ENCODE results near the gene STX17. TPM values are rescaled to one million over a fixed set of nuclear protein-coding genes. Genes with fewer than 3 reads are reported as not detected.

STX17 gene
- total and polyA plus RNA-seq, 2 experiments from 2014 or later, result 17.6 to 26.7 TPM

- no peak overlapping the region for H3K27ac ChIP-seq
- H3K9me2 ChIP-seq (replicated peaks; ENCODE audit: insufficient read depth), result no peaks in the 10 kb centered on the region
- peaks cover 12% of the 10 kb centered on the region for H3K9me3 ChIP-seq (ENCODE audit: low read depth)
- no peak overlapping the region for H2AFZ ChIP-seq
- no peaks in the 10 kb centered on the region for H4K20me1 ChIP-seq (ENCODE audit: insufficient read depth, poor library complexity, severe bottlenecking)
- no peaks in the 10 kb centered on the region for H3K36me3 ChIP-seq (replicated peaks; ENCODE audit: insufficient read depth, low read depth)
- no peak overlapping the region for H3K4me2 ChIP-seq
- no peaks in the 10 kb centered on the region for H3K4me1 ChIP-seq (ENCODE audit: insufficient read depth)
- no peak overlapping the region for H3K4me3 ChIP-seq
- peaks cover 5% of the 10 kb centered on the region for H3K79me2 ChIP-seq
- H3K27me3 ChIP-seq, result no peaks in the 10 kb centered on the region
- DNase-seq (ENCODE audit: low spot score), result no peak
- TF ChIP-seq CTCF (IDR thresholded peaks at IDR 0.05; ENCODE audit: poor library complexity) (no peak), EZH2 (IDR thresholded peaks at IDR 0.05; ENCODE audit: borderline replicate concordance) (no peak), EZH2phosphoT487 (IDR thresholded peaks at IDR 0.05; ENCODE audit: low read depth, severe bottlenecking, unreplicated experiment) (no peak)
Measured at GRCh38 chr9:99922711-99923030, 16.2 kb downstream of the STX17 start.

GRCh38 chr9:99925541-99925940, 19.1 kb downstream of the STX17 start:
- Histone ChIP-seq H3K27ac (no peak overlapping the region), H4K20me1 (ENCODE audit: insufficient read depth, poor library complexity, severe bottlenecking) (no peaks in the 10 kb centered on the region), H3K4me2 (no peak overlapping the region), H3K27me3 (no peaks in the 10 kb centered on the region), H3K79me2 (peaks cover 3% of the 10 kb centered on the region), H3K4me1 (ENCODE audit: insufficient read depth) (no peaks in the 10 kb centered on the region), H3K9me3 (ENCODE audit: low read depth) (peaks cover 12% of the 10 kb centered on the region), H3K4me3 (no peak overlapping the region), H2AFZ (no peak overlapping the region), H3K9me2 (replicated peaks; ENCODE audit: insufficient read depth) (no peaks in the 10 kb centered on the region), H3K36me3 (replicated peaks; ENCODE audit: insufficient read depth, low read depth) (no peaks in the 10 kb centered on the region)
- TF ChIP-seq EZH2phosphoT487 (IDR thresholded peaks at IDR 0.05; ENCODE audit: low read depth, severe bottlenecking, unreplicated experiment), result no peak
- 96% methylated on average over 4 of the region's 4 CpGs for WGBS (ENCODE audit: low lambda C conversion rate, missing lambda C conversion rate)
- no peak for DNase-seq (ENCODE audit: low spot score)

DNA sequence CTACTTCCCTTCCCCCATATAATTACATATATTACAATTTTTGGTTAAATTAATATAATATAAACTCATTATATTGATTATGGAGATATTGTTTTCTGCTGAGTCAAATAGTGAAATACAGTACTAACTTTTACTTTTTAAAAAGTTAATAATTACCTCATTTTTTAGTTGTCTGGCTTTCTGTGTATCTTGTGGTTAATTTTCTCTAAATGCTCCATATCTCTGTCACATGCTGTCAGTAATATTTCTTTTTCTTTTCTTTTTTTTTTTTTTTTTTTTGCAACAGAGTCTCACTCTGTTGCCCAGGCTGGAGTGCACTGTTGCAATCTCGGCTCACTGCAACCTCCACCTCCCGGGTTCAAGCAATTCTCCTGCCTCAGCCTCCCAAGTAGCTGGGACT, 23.2 kb downstream of the STX17 start:
- Histone ChIP-seq H3K27ac (no peak overlapping the region), H3K9me2 (replicated peaks; ENCODE audit: insufficient read depth) (no peaks in the 10 kb centered on the region), H2AFZ (no peak overlapping the region), H4K20me1 (ENCODE audit: insufficient read depth, poor library complexity, severe bottlenecking) (no peaks in the 10 kb centered on the region), H3K79me2 (peaks cover 5% of the 10 kb centered on the region), H3K36me3 (replicated peaks; ENCODE audit: insufficient read depth, low read depth) (no peaks in the 10 kb centered on the region), H3K9me3 (ENCODE audit: low read depth) (peaks cover 12% of the 10 kb centered on the region), H3K4me2 (no peak overlapping the region), H3K27me3 (no peaks in the 10 kb centered on the region), H3K4me3 (no peak overlapping the region), H3K4me1 (ENCODE audit: insufficient read depth) (no peaks in the 10 kb centered on the region)
- WGBS (ENCODE audit: low lambda C conversion rate, missing lambda C conversion rate), result 100% methylated on average over 2 of the region's 2 CpGs
- TF ChIP-seq CTCF (IDR thresholded peaks at IDR 0.05; ENCODE audit: poor library complexity), result no peak
- no peak for TF ChIP-seq EZH2 (IDR thresholded peaks at IDR 0.05; ENCODE audit: borderline replicate concordance)
- no peak for TF ChIP-seq EZH2phosphoT487 (IDR thresholded peaks at IDR 0.05; ENCODE audit: low read depth, severe bottlenecking, unreplicated experiment)
- no peak for DNase-seq (ENCODE audit: low spot score)

DNA sequence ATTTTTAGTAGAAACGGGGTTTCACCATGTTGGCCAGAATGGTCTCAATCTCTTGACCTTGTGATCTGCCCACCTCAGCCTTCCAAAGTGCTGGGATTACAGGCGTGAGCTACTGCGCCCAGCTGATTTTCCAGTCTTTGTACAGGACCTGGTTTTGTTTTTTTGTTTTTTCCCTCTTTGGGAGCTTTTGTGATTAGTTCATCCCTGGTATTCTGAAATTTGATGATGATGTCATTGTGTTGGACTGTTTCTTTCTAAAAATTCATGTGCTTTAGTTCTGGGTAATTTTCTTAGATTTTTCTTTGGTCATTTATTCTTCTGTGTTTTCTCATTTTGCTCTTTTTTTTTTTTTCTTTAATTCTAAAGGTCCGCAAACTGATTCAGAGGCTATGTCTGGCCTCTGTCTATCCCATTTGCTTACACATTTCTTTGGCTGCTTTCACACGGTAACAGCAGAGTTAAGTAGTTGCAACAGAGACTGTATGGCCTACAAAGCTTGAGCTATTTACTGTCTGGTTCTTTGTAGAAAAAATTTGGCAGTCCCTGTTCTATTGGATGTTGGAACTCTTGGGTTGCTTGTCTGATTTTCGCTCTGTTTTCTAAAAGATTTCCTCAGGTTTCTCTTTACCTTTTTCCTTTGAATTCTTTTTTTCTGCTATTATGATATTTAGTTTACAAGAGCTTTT, 24.8 kb downstream of the STX17 start:
- no peak for DNase-seq (ENCODE audit: low spot score)
- no peaks in the 10 kb centered on the region for H4K20me1 ChIP-seq (ENCODE audit: insufficient read depth, poor library complexity, severe bottlenecking)
- H2AFZ ChIP-seq, result no peak overlapping the region
- no peaks in the 10 kb centered on the region for H3K36me3 ChIP-seq (replicated peaks; ENCODE audit: insufficient read depth, low read depth)
- no peaks in the 10 kb centered on the region for H3K4me1 ChIP-seq (ENCODE audit: insufficient read depth)
- peaks cover 7% of the 10 kb centered on the region for H3K79me2 ChIP-seq
- H3K4me3 ChIP-seq, result no peak overlapping the region
- no peaks in the 10 kb centered on the region for H3K27me3 ChIP-seq
- no peaks in the 10 kb centered on the region for H3K9me3 ChIP-seq (ENCODE audit: low read depth)
- TF ChIP-seq EZH2 (IDR thresholded peaks at IDR 0.05; ENCODE audit: borderline replicate concordance) (no peak), CTCF (IDR thresholded peaks at IDR 0.05; ENCODE audit: poor library complexity) (no peak), EZH2phosphoT487 (IDR thresholded peaks at IDR 0.05; ENCODE audit: low read depth, severe bottlenecking, unreplicated experiment) (no peak)
- 96% methylated on average over 6 of the region's 6 CpGs for WGBS (ENCODE audit: low lambda C conversion rate, missing lambda C conversion rate)
- no peak overlapping the region for H3K4me2 ChIP-seq
- no peaks in the 10 kb centered on the region for H3K9me2 ChIP-seq (replicated peaks; ENCODE audit: insufficient read depth)
- H3K27ac ChIP-seq, result no peak overlapping the region
